CD4-positive, alpha-beta T cell (primary cell): ENCODE results near the gene S100A13. TPM values are rescaled to one million over a fixed set of nuclear protein-coding genes. Genes with fewer than 3 reads are reported as not detected.
A peak's percentile ranks its signal among the peaks of the same experiment; 100 is the strongest.

Experiments used
- ATAC-seq: fragments of 200-7000 bp; cut with Tn5 transposase; one replicate; pipeline ENCODE4 v1.10.0; 2022; ENCODE audit warnings: mild to moderate bottlenecking; ENCODE audit not compliant: poor library complexity
- CTCF ChIA-PET: fragments of 350-600 bp; sonication (Branson Sonifier 250); formaldehyde crosslinking; loops from one replicate; lab custom pipeline; 2021; ENCODE audit warnings: antibody characterized with exemption, inconsistent platforms; lab: Charles Lee
- POLR2A ChIA-PET: fragments of 350-600 bp; sonication (Branson Sonifier 250); formaldehyde crosslinking; loops from one replicate; lab custom pipeline; 2021; ENCODE audit warnings: antibody characterized with exemption, inconsistent platforms; lab: Charles Lee
- DNase-seq, 14 experiments: peaks; one replicate each; pipeline ENCODE4 v3.0.0-alpha.2; 2013 to 2020; ENCODE audit warnings: mixed read lengths in 2 of 14
- H3K27ac ChIP-seq, 2 donors: one replicate each; pipeline versions ENCODE4 v1.5.1 to v1.7.0; 2013; ENCODE audit warnings: low read length in 2 of 2, low read depth in 1 of 2, mild to moderate bottlenecking in 1 of 2
- H3K27me3 ChIP-seq, 2 experiments: 1 replicate in 1 of 2; 2 replicates in 1 of 2; pipeline versions ENCODE4 v1.6.1 to v1.7.0; 2013; ENCODE audit warnings: low read length in 2 of 2, control low read depth in 1 of 2, mild to moderate bottlenecking in 1 of 2, moderate library complexity in 1 of 2; ENCODE audit not compliant: insufficient read depth in 2 of 2, control insufficient read depth in 1 of 2
- H3K36me3 ChIP-seq: one replicate; pipeline ENCODE4 v1.6.1; 2013; ENCODE audit warnings: low read length, control low read depth; ENCODE audit not compliant: insufficient read depth
- H3K4me1 ChIP-seq: one replicate; pipeline ENCODE4 v1.6.1; 2013; ENCODE audit warnings: low read length, control low read depth; ENCODE audit not compliant: insufficient read depth
- H3K4me3 ChIP-seq: one replicate; pipeline ENCODE4 v1.5.1; 2013; ENCODE audit warnings: mild to moderate bottlenecking, low read length, moderate library complexity
- H3K9me3 ChIP-seq, 2 experiments: 1 replicate in 1 of 2; 2 replicates in 1 of 2; pipeline versions ENCODE4 v1.6.1 to v1.7.0; 2013; ENCODE audit warnings: low read length in 2 of 2, mild to moderate bottlenecking in 2 of 2, control low read depth in 1 of 2, moderate library complexity in 1 of 2; ENCODE audit not compliant: control insufficient read depth in 1 of 2, insufficient read depth in 1 of 2
- H3K27ac Mint-ChIP-seq: one replicate; pipeline ENCODE4 v1.8.0; 2020; ENCODE audit warnings: mixed read lengths
- H3K27me3 Mint-ChIP-seq: one replicate; pipeline ENCODE4 v1.8.0; 2021; ENCODE audit warnings: mixed read lengths
- H3K36me3 Mint-ChIP-seq: one replicate; pipeline ENCODE4 v1.8.0; 2021; ENCODE audit warnings: low read depth, mixed read lengths
- H3K4me1 Mint-ChIP-seq: one replicate; pipeline ENCODE4 v1.8.0; 2021; ENCODE audit warnings: low read depth, mixed read lengths
- H3K4me3 Mint-ChIP-seq: one replicate; pipeline ENCODE4 v1.8.0; 2020; ENCODE audit warnings: mild to moderate bottlenecking, mixed read lengths
- H3K9me3 Mint-ChIP-seq: one replicate; pipeline ENCODE4 v1.8.0; 2020; ENCODE audit warnings: mixed read lengths
- intact Hi-C, 2 experiments: fragments of 100-400 bp; cut with DNase I in 1 of 2; cut with micrococcal nuclease in 1 of 2; formaldehyde crosslinking; loops; one replicate each; pipeline versions ENCODE4 v1.15.1 to v1.9.0; 2023 to 2025; cut with DNase I, micrococcal nuclease
- total RNA-seq, 174 experiments: library from RNA in 2 of 174; stranded (reverse) in 2 of 174; gene quantifications; one replicate each; pipeline ENCODE4 v1.2.3 and lab custom pipeline; 2021 to 2026
- TF ChIP-seq, protein P1 (sequence below): fragments of 200-600 bp; IDR thresholded peaks from one replicate; pipeline ENCODE4 v1.8.0; 2022; ENCODE audit warnings: antibody characterized with exemption, mild to moderate bottlenecking

Gene S100A13
- total RNA-seq, 2 experiments from 2014 or later, result 2.1 to 2.8 TPM

DNA sequence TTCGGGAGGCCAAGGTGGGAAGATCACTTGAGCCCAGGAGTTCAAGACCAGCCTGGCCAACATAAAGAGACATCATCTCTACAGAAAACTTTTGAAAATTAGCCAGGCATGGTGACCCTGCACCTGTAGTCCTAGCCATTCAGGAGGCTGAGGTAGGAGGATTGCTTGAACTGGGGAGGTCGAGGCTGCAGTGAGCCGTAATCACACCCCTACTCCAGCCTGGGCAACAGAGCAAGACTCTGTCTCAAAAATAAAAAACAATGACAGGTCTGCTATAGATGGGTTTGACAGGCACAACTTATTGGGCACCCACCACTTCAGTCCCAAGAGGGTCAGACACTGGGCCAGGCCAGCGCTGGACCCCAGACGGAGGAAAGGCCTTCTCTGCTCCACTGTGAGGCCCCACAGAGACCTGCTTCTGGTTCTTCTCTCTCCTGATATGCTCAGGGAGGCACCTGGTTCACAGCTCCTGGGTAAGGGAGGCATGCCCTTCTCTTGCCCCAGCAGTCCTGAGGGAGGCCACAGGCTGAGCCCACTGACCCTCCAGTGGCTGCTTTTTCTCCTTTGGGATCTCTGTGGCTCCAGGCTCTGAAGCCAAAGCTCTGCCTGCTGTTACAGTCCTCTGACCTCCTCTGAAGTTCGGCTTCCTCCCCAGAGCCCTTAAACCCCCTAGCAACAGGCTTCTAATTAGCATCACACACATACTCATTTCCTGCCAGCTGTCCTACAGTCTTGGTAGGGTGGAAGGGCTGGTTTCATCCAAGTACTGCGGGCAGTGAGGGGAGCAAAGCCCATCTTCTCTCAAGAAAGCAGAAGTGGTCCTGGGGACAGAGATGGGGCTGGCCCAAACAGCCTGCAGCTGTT lies 28.8 kb downstream of the S100A13 start:
- H3K27ac Mint-ChIP-seq, result no peak overlapping the region
- CTCF ChIA-PET, result no interaction called here

DNA sequence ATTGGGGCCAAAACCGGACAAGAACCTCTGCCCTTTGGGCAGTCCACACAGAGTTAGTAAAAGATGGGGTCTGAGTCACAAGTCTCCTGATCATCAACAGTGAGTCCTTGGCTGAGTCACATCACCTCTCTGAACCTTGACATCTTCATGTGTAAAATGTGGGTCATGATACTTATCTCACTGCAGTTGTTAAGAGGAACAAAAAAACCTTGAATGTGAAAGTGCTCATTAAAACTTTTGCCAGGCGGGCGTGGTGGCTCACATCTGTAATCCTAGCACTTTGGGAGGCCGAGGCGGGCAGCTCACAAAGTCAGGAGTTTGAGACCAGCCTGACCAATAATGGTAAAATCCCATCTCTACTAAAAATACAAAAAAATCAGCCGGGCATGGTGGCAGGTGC lies 30.1 kb downstream of the S100A13 start:
- Histone ChIP-seq H3K36me3 (no peaks in the 10 kb centered on the region), H3K27ac (no peak overlapping the region), H3K9me3 (no peaks in the 10 kb centered on the region), H3K4me1 (peaks cover 12% of the 10 kb centered on the region), H3K4me3 (no peak overlapping the region), H3K27me3 (no peaks in the 10 kb centered on the region)
- TF ChIP-seq, protein P1, sequence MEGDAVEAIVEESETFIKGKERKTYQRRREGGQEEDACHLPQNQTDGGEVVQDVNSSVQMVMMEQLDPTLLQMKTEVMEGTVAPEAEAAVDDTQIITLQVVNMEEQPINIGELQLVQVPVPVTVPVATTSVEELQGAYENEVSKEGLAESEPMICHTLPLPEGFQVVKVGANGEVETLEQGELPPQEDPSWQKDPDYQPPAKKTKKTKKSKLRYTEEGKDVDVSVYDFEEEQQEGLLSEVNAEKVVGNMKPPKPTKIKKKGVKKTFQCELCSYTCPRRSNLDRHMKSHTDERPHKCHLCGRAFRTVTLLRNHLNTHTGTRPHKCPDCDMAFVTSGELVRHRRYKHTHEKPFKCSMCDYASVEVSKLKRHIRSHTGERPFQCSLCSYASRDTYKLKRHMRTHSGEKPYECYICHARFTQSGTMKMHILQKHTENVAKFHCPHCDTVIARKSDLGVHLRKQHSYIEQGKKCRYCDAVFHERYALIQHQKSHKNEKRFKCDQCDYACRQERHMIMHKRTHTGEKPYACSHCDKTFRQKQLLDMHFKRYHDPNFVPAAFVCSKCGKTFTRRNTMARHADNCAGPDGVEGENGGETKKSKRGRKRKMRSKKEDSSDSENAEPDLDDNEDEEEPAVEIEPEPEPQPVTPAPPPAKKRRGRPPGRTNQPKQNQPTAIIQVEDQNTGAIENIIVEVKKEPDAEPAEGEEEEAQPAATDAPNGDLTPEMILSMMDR, result no peak
- ChIA-PET CTCF (no interaction called here), POLR2A (interaction anchor here (1.0 kb wide), 1 partner anchor 167 kb away, joined by 3 read pairs; no protein-coding TSS in a partner anchor)
- intact Hi-C loops, result no loop called here
- DNase-seq (peak in 2 of 14 experiments; percentile 29 to 48), ATAC-seq (no peak)
- no peak overlapping the region for H3K27ac Mint-ChIP-seq
- H3K9me3 Mint-ChIP-seq, result no peaks in the 10 kb centered on the region
- no peaks in the 10 kb centered on the region for H3K36me3 Mint-ChIP-seq
- H3K27me3 Mint-ChIP-seq, result no peaks in the 10 kb centered on the region
- H3K4me1 Mint-ChIP-seq, result peaks cover 5% of the 10 kb centered on the region
- H3K4me3 Mint-ChIP-seq, result no peak overlapping the region

More for the DNA sequence above, 28.8 kb downstream of the S100A13 start:
- intact Hi-C loops, result no loop called here
- Histone ChIP-seq H3K4me3 (no peak overlapping the region), H3K27ac (no peak overlapping the region), H3K4me1 (peaks cover 12% of the 10 kb centered on the region), H3K9me3 (no peaks in the 10 kb centered on the region), H3K27me3 (no peaks in the 10 kb centered on the region), H3K36me3 (no peaks in the 10 kb centered on the region)
- POLR2A ChIA-PET, result interaction anchor here (1.0 kb wide), 1 partner anchor 165 kb away, joined by 3 read pairs; no protein-coding TSS in a partner anchor
- TF ChIP-seq, protein P1, result no peak
- peaks cover 5% of the 10 kb centered on the region for H3K4me1 Mint-ChIP-seq
- H3K27me3 Mint-ChIP-seq, result no peaks in the 10 kb centered on the region
- DNase-seq, result peak in 4 of 14 experiments; percentile 14 to 55 (median 39)
- no peaks in the 10 kb centered on the region for H3K36me3 Mint-ChIP-seq
- no peak overlapping the region for H3K4me3 Mint-ChIP-seq
- peak; percentile 58 for ATAC-seq
- no peaks in the 10 kb centered on the region for H3K9me3 Mint-ChIP-seq

DNA sequence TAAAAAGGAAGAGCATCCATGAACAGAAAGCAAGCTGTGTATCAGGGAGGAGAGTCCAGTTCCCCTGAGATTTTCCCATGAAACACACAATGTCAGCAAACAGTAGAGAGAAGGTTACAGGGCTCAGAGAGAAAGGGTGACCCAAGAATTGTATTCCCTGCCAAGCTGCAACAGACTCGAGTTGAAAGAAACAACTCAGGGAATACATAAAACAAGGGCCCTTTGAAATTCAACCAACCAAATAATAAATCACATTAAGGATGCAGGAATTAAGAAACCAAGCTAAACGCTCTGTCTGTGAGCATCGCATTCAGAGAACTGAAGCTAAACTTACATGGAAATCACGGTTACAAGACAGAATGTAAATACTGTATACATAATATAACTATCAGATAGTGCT lies 34.6 kb downstream of the S100A13 start:
- CTCF ChIA-PET, result no interaction called here
- ATAC-seq (no peak), DNase-seq (no peak)
- H3K9me3 ChIP-seq, result no peaks in the 10 kb centered on the region
- Mint-ChIP-seq H3K9me3 (no peaks in the 10 kb centered on the region), H3K4me3 (no peak overlapping the region), H3K36me3 (no peaks in the 10 kb centered on the region), H3K27me3 (no peaks in the 10 kb centered on the region), H3K27ac (no peak overlapping the region), H3K4me1 (no peaks in the 10 kb centered on the region)
- intact Hi-C loops, result no loop called here
- H3K36me3 ChIP-seq, result no peaks in the 10 kb centered on the region
- POLR2A ChIA-PET, result no interaction called here
- H3K4me3 ChIP-seq, result no peak overlapping the region
- peaks cover 6% of the 10 kb centered on the region for H3K4me1 ChIP-seq
- TF ChIP-seq, protein P1, result no peak
- H3K27ac ChIP-seq, result no peak overlapping the region
- no peaks in the 10 kb centered on the region for H3K27me3 ChIP-seq
